HCT116 (cell line): ENCODE results near the gene TIGD2.

ENCODE experiments used
- CTCF ChIP-seq, 3 experiments: fragments of 200-600 bp in 1 of 3; sonication (generic) in 1 of 3; IDR thresholded peaks in 2 of 3; conservative IDR thresholded peaks in 1 of 3; 2 replicates each; pipeline ENCODE4 v1.5.1; 2012 to 2017; ENCODE audit warnings: low read depth in 2 of 3, low read length in 2 of 3, antibody characterized with exemption in 1 of 3, borderline replicate concordance in 1 of 3, control low read depth in 1 of 3, mild to moderate bottlenecking in 1 of 3, mixed read lengths in 1 of 3, mixed run types in 1 of 3, moderate library complexity in 1 of 3; ENCODE audit not compliant: insufficient read depth in 1 of 3
- EZH2 ChIP-seq: fragments of 200-600 bp; sonication (generic); IDR thresholded peaks from 2 replicates; pipeline ENCODE4 v1.6.1; 2017; ENCODE audit warnings: antibody characterized with exemption, mixed run types
- FOSL1 ChIP-seq: IDR thresholded peaks from 2 replicates; pipeline ENCODE4 v1.6.1; 2012; ENCODE audit warnings: low read depth
- MAX ChIP-seq: IDR thresholded peaks from 2 replicates; pipeline ENCODE4 v1.6.1; 2012
- POLR2A ChIP-seq: IDR thresholded peaks from 2 replicates; pipeline ENCODE4 v1.7.0; 2011; ENCODE audit warnings: borderline replicate concordance; ENCODE audit not compliant: insufficient read depth, insufficient read length; ENCODE audit errors: extremely low read depth
- POLR2AphosphoS5 ChIP-seq: IDR thresholded peaks from 2 replicates; pipeline ENCODE4 v1.6.1; 2011; ENCODE audit warnings: mild to moderate bottlenecking, low read depth, low read length, moderate library complexity
- RAD21 ChIP-seq: IDR thresholded peaks from 2 replicates; pipeline ENCODE4 v1.6.1; 2012; ENCODE audit warnings: low read depth, mild to moderate bottlenecking
- REST ChIP-seq: IDR thresholded peaks from 2 replicates; pipeline ENCODE4 v1.6.1; 2012; ENCODE audit warnings: low read depth
- SRF ChIP-seq: IDR thresholded peaks from 2 replicates; pipeline ENCODE4 v1.6.1; 2012; ENCODE audit warnings: low read depth
- TCF7L2 ChIP-seq: IDR thresholded peaks from 2 replicates; pipeline ENCODE4 v1.7.0; 2011; ENCODE audit warnings: borderline replicate concordance, inconsistent platforms; ENCODE audit not compliant: insufficient read depth, insufficient read length; ENCODE audit errors: extremely low read depth
- YY1 ChIP-seq: IDR thresholded peaks from 2 replicates; pipeline ENCODE4 v1.6.1; 2011; ENCODE audit warnings: low read length, low read depth, moderate library complexity, mild to moderate bottlenecking; ENCODE audit not compliant: insufficient replicate concordance; ENCODE audit errors: extremely low read depth
- ZNF274 ChIP-seq: fragments of 200-500 bp; sonication (Bioruptor generic); IDR thresholded peaks from 2 replicates; pipeline ENCODE4 v1.6.1; 2014; ENCODE audit warnings: mild to moderate bottlenecking, low read depth, low read length, inconsistent platforms

GRCh38 chr4:89072921-89073320 is 38.4 kb upstream of the TIGD2 start:
- no peak for TF ChIP-seq MAX
- TF ChIP-seq CTCF (IDR thresholded peaks at IDR 0.05 in 2 of 3, conservative IDR thresholded peaks at IDR 0.05 in 1 of 3; ENCODE audit: borderline replicate concordance in 1 of 3, insufficient read depth in 1 of 3, low read depth in 2 of 3, low read length in 2 of 3): no peak
- no peak for TF ChIP-seq POLR2A
- TF ChIP-seq TCF7L2: no peak
- TF ChIP-seq POLR2AphosphoS5: no peak
- no peak for TF ChIP-seq EZH2
- TF ChIP-seq RAD21: no peak
- TF ChIP-seq SRF: no peak
- no peak for TF ChIP-seq FOSL1
- TF ChIP-seq REST: no peak
- TF ChIP-seq ZNF274: no peak
- TF ChIP-seq YY1: no peak
